ENCODE data around the gene PAPOLB. TPM values are rescaled to one million over a fixed set of nuclear protein-coding genes. Genes with fewer than 3 reads are reported as not detected.

PAPOLB gene
- total and polyA plus RNA-seq, 10 of the 15 experiments (the other 5 are each of a cell fraction or from before 2014, with no cell fraction given) = 0.01 TPM; not detected in 9

- TF ChIP-seq IRF5 (IDR thresholded peaks at IDR 0.05; ENCODE audit: borderline replicate concordance) = no peak
- TF ChIP-seq JUND (IDR thresholded peaks at IDR 0.05; ENCODE audit: low read depth, low read length) = no peak
- no peak for TF ChIP-seq YY1 (IDR thresholded peaks at IDR 0.05; ENCODE audit: low read depth, low read length)
- no peak for TF ChIP-seq NR2C1 (IDR thresholded peaks at IDR 0.05)
- no peak for TF ChIP-seq ZSCAN29 (IDR thresholded peaks at IDR 0.05)
- no peak for TF ChIP-seq HDAC6 (IDR thresholded peaks at IDR 0.05; ENCODE audit: unreplicated experiment)
- TF ChIP-seq MTA3 (IDR thresholded peaks at IDR 0.05; ENCODE audit: borderline replicate concordance, low read length) = no peak
- no peak for TF ChIP-seq ZNF592 (IDR thresholded peaks at IDR 0.05)
- TF ChIP-seq POLR2AphosphoS2 (IDR thresholded peaks at IDR 0.05; ENCODE audit: low read depth, low read length) = no peak
Observed at GRCh38 chr7:4871930-4872675, 10.3 kb upstream of the PAPOLB start (continued).

Measured in GM12878 (cell line).